Keratinocyte (primary cell): ENCODE results near the gene PTMS. TPM values are rescaled to one million over a fixed set of nuclear protein-coding genes. Genes with fewer than 3 reads are reported as not detected.

Source experiments
- DNase-seq: peaks from one replicate; pipeline ENCODE4 v3.0.0-alpha.2; 2011; ENCODE audit warnings: low read depth, missing footprints, low spot score
- FAIRE-seq: peaks from 2 replicates; lab custom pipeline; 2011; peaks lifted over from hg19 to GRCh38; lab: Jason Lieb, UNC
- H2AFZ ChIP-seq: 2 replicates; pipeline ENCODE4 v1.6.0; 2012; ENCODE audit warnings: low read length, control low read depth, inconsistent platforms; ENCODE audit not compliant: control insufficient read depth
- H3K27ac ChIP-seq: 2 replicates; pipeline ENCODE4 v1.5.1; 2011; ENCODE audit warnings: low read length; ENCODE audit not compliant: control insufficient read depth, insufficient read depth
- H3K27me3 ChIP-seq: 3 replicates; pipeline ENCODE4 v1.6.0; 2011; ENCODE audit warnings: low read length; ENCODE audit not compliant: control insufficient read depth, insufficient read depth; ENCODE audit errors: extremely low read depth
- H3K36me3 ChIP-seq, 2 experiments: 2 replicates in 1 of 2; 3 replicates in 1 of 2; pipeline ENCODE4 v1.5.1; 2011; ENCODE audit warnings: low read length in 2 of 2, mild to moderate bottlenecking in 1 of 2; ENCODE audit not compliant: control insufficient read depth in 2 of 2, insufficient read depth in 2 of 2; ENCODE audit errors: extremely low read depth in 1 of 2
- H3K4me1 ChIP-seq: 3 replicates; pipeline ENCODE4 v1.5.1; 2011; ENCODE audit warnings: low read length; ENCODE audit not compliant: control insufficient read depth, insufficient read depth; ENCODE audit errors: extremely low read depth
- H3K4me2 ChIP-seq: 3 replicates; pipeline ENCODE4 v1.6.0; 2011; ENCODE audit warnings: low read depth, low read length; ENCODE audit not compliant: control insufficient read depth, insufficient read depth; ENCODE audit errors: extremely low read depth
- H3K4me3 ChIP-seq, 3 experiments: fragments of 200-600 bp in 1 of 3; sonication (generic) in 1 of 3; 2 replicates in 2 of 3; 3 replicates in 1 of 3; pipeline ENCODE4 v1.5.1; 2011 to 2016; ENCODE audit warnings: low read length in 3 of 3, mild to moderate bottlenecking in 3 of 3, control low read depth in 2 of 3, inconsistent platforms in 1 of 3, low read depth in 1 of 3, mixed read lengths in 1 of 3, mixed run types in 1 of 3, moderate library complexity in 1 of 3; ENCODE audit not compliant: control insufficient read depth in 2 of 3, insufficient read depth in 2 of 3; ENCODE audit errors: extremely low read depth in 1 of 3
- H3K79me2 ChIP-seq: 2 replicates; pipeline ENCODE4 v1.6.0; 2012; ENCODE audit warnings: low read length; ENCODE audit not compliant: control insufficient read depth, insufficient read depth
- H3K9ac ChIP-seq: 3 replicates; pipeline ENCODE4 v1.6.0; 2011; ENCODE audit warnings: low read length; ENCODE audit not compliant: control insufficient read depth, insufficient read depth; ENCODE audit errors: extremely low read depth
- H3K9me1 ChIP-seq: 3 replicates; pipeline ENCODE4 v1.6.0; 2011; ENCODE audit warnings: low read length; ENCODE audit not compliant: control insufficient read depth, insufficient read depth; ENCODE audit errors: extremely low read depth
- H3K9me3 ChIP-seq: 2 replicates; pipeline ENCODE4 v1.5.1; 2012; ENCODE audit warnings: low read depth, low read length; ENCODE audit not compliant: control insufficient read depth
- H4K20me1 ChIP-seq: 3 replicates; pipeline ENCODE4 v1.6.0; 2011; ENCODE audit warnings: low read length; ENCODE audit not compliant: control insufficient read depth, insufficient read depth; ENCODE audit errors: extremely low read depth
- EZH2 ChIP-seq: IDR thresholded peaks from one replicate; pipeline ENCODE4 v1.6.1; 2012; ENCODE audit warnings: inconsistent platforms, mild to moderate bottlenecking, low read length, moderate library complexity
- dilution Hi-C: fragments of 300-500 bp; cut with MboI; formaldehyde crosslinking; loops from one replicate; pipeline ENCODE4 v1.7.0; 2020; ENCODE audit warnings: low sequenced_read_pairs; ENCODE audit not compliant: extremely low pct_ligation_motif_present
- polyA plus RNA-seq, 5 experiments: library from polyadenylated mRNA; depleted of rRNA in 3 of 5; stranded (reverse) in 3 of 5; stranded (forward) in 1 of 5; unstranded in 1 of 5; fragments of >200 nt; gene quantifications; 1 replicate in 1 of 5; 2 replicates in 3 of 5; 3 replicates in 1 of 5; pipeline versions ENCODE4 v1.2.1 to v1.2.3, GENCODE V29; 2011 to 2012; ENCODE audit warnings: missing spikeins in 2 of 5, low read depth in 1 of 5, low replicate concordance in 1 of 5
- TF ChIP-seq, protein P1 (sequence below), 3 experiments: IDR thresholded peaks in 1 of 3; conservative IDR thresholded peaks in 1 of 3; optimal IDR thresholded peaks in 1 of 3; 2 replicates in 2 of 3; 3 replicates in 1 of 3; pipeline versions ENCODE3 to v1.5.1; 2011; ENCODE audit warnings: low read length in 3 of 3, mild to moderate bottlenecking in 3 of 3, moderate library complexity in 2 of 3, control low read depth in 1 of 3, inconsistent platforms in 1 of 3; ENCODE audit not compliant: insufficient read depth in 2 of 3; ENCODE audit errors: extremely low read depth in 1 of 3

Gene PTMS
- polyA plus RNA-seq, 1 donor (not counting 4 experiments of a cell fraction or from before 2014, with no cell fraction given): 119 TPM

DNA sequence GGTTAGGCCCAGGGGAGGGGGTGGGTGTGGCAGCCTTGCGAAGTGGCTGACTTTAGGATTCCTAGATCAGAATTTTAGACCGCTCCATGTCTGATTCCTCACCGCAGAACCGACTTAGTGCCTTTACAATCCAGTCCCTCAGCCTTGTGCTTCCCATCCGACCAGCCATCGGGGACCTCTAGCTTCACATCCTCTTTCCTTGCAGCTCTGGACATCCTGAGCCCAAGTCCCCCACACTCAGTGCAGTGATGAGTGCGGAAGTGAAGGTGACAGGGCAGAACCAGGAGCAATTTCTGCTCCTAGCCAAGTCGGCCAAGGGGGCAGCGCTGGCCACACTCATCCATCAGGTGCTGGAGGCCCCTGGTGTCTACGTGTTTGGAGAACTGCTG lies 41.8 kb upstream of the PTMS start:
- H3K4me2 ChIP-seq: peak overlapping the region; percentile 100
- DNase-seq: no peak
- no peaks in the 10 kb centered on the region for H3K9me1 ChIP-seq
- peak overlapping the region; percentile 84 for H3K27ac ChIP-seq
- no peak for FAIRE-seq
- peak overlapping the region; percentile 88 for H3K9ac ChIP-seq
- peaks cover 6% of the 10 kb centered on the region for H3K79me2 ChIP-seq
- peak overlapping the region; percentile 96 for H2AFZ ChIP-seq
- H3K27me3 ChIP-seq: no peaks in the 10 kb centered on the region
- no peaks in the 10 kb centered on the region for H4K20me1 ChIP-seq
- H3K36me3 ChIP-seq: peaks cover 10 to 14% of the 10 kb centered on the region in 2 experiments
- peaks cover 5% of the 10 kb centered on the region for H3K4me1 ChIP-seq
- dilution Hi-C loops: no loop called here
- peak overlapping the region; percentile 67 to 96 (median 91) for H3K4me3 ChIP-seq
- H3K9me3 ChIP-seq: no peaks in the 10 kb centered on the region
- TF ChIP-seq, protein P1, sequence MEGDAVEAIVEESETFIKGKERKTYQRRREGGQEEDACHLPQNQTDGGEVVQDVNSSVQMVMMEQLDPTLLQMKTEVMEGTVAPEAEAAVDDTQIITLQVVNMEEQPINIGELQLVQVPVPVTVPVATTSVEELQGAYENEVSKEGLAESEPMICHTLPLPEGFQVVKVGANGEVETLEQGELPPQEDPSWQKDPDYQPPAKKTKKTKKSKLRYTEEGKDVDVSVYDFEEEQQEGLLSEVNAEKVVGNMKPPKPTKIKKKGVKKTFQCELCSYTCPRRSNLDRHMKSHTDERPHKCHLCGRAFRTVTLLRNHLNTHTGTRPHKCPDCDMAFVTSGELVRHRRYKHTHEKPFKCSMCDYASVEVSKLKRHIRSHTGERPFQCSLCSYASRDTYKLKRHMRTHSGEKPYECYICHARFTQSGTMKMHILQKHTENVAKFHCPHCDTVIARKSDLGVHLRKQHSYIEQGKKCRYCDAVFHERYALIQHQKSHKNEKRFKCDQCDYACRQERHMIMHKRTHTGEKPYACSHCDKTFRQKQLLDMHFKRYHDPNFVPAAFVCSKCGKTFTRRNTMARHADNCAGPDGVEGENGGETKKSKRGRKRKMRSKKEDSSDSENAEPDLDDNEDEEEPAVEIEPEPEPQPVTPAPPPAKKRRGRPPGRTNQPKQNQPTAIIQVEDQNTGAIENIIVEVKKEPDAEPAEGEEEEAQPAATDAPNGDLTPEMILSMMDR (optimal IDR thresholded peaks at IDR 0.05 in 1 of 3, IDR thresholded peaks at IDR 0.05 in 1 of 3, conservative IDR thresholded peaks at IDR 0.05 in 1 of 3; ENCODE audit: extremely low read depth in 1 of 3, insufficient read depth in 2 of 3, low read length in 3 of 3): no peak
- TF ChIP-seq EZH2: no peak

DNA sequence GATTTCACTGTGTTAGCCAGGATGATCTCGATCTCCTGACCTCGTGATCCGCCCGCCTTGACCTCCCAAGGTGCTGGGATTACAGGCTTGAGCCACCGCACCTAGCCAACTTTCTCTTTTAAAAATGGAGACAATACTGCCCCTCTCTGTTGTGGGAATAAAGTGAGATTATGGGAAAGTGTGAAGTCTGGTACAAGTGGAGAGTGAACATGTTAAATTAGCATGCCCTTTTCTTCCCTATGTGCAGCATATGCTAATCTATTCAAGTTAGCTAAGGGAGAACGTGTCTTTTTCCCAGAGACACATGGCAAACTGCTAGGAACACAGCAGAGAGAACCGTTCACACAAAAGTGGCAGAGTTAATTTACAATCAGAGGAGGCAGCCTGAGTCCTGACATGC lies 40.8 kb upstream of the PTMS start:
- Histone ChIP-seq H4K20me1 (no peaks in the 10 kb centered on the region), H3K4me2 (no peak overlapping the region), H3K36me3 (peaks cover 13 to 23% of the 10 kb centered on the region in 2 experiments), H2AFZ (no peak overlapping the region), H3K79me2 (peaks cover 6% of the 10 kb centered on the region), H3K9me1 (no peaks in the 10 kb centered on the region), H3K4me3 (no peak overlapping the region), H3K9ac (no peak overlapping the region), H3K4me1 (peaks cover 5% of the 10 kb centered on the region), H3K9me3 (no peaks in the 10 kb centered on the region), H3K27me3 (no peaks in the 10 kb centered on the region), H3K27ac (no peak overlapping the region)
- no peak for TF ChIP-seq EZH2
- TF ChIP-seq, protein P1 (optimal IDR thresholded peaks at IDR 0.05 in 1 of 3, IDR thresholded peaks at IDR 0.05 in 1 of 3, conservative IDR thresholded peaks at IDR 0.05 in 1 of 3; ENCODE audit: extremely low read depth in 1 of 3, insufficient read depth in 2 of 3, low read length in 3 of 3): no peak
- dilution Hi-C loops: no loop called here
- no peak for FAIRE-seq
- no peak for DNase-seq
